Gastroesophageal sphincter (tissue), 3 donors: Measurements from ENCODE around the gene ACOT6.

Experiments used
- POLR2A ChIP-seq, 2 donors: fragments of 450-650 bp; IDR thresholded peaks; one replicate each; pipeline ENCODE4 v1.6.1; 2017; ENCODE audit warnings: antibody characterized with exemption in 2 of 2, mild to moderate bottlenecking in 2 of 2, moderate library complexity in 1 of 2
- TF ChIP-seq, protein P1 (sequence below), 4 experiments: fragments of 200-600 bp in 2 of 4; fragments of 450-650 bp in 2 of 4; sonication (generic) in 1 of 4; IDR thresholded peaks; one replicate each; pipeline ENCODE4 v1.5.1; 2017 to 2019; ENCODE audit warnings: antibody characterized with exemption in 4 of 4, mild to moderate bottlenecking in 2 of 4, moderate library complexity in 2 of 4

DNA sequence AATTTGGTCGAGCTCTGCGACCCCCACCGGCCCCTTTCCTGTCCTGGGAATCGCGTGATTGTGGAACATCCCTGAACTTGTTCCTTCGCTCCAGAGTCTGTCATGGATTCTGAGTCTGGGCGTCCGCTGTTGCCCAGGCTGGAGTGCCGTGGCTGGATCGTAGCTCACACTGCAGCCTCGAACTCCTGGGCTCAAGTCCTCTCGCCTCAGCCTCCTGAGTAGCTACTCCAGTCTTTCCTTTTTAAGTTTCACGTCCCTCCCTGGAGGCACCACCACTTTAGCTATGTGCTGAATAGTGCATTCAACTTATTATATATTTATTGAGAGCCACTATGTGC lies 698 bp downstream of the ACOT6 start:
- TF ChIP-seq, protein P1, sequence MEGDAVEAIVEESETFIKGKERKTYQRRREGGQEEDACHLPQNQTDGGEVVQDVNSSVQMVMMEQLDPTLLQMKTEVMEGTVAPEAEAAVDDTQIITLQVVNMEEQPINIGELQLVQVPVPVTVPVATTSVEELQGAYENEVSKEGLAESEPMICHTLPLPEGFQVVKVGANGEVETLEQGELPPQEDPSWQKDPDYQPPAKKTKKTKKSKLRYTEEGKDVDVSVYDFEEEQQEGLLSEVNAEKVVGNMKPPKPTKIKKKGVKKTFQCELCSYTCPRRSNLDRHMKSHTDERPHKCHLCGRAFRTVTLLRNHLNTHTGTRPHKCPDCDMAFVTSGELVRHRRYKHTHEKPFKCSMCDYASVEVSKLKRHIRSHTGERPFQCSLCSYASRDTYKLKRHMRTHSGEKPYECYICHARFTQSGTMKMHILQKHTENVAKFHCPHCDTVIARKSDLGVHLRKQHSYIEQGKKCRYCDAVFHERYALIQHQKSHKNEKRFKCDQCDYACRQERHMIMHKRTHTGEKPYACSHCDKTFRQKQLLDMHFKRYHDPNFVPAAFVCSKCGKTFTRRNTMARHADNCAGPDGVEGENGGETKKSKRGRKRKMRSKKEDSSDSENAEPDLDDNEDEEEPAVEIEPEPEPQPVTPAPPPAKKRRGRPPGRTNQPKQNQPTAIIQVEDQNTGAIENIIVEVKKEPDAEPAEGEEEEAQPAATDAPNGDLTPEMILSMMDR (IDR thresholded peaks at IDR 0.05), result no peak
- TF ChIP-seq POLR2A (IDR thresholded peaks at IDR 0.05), result no peak
